HG03432 (cell line): Measurements from ENCODE around the gene FANCM.
"Not testable (repeated sequence)": the region's sequence is repeated elsewhere in the genome, so short reads cannot be mapped to it uniquely, and the experiment has no call there.

Experiments used
- ATAC-seq: cut with Tn5 transposase; IDR thresholded peaks from one replicate; pipeline ENCODE4 v1.9.1; 2021; ENCODE audit warnings: mild to moderate bottlenecking, moderate library complexity; ENCODE audit not compliant: unreplicated experiment

The FANCM gene

DNA sequence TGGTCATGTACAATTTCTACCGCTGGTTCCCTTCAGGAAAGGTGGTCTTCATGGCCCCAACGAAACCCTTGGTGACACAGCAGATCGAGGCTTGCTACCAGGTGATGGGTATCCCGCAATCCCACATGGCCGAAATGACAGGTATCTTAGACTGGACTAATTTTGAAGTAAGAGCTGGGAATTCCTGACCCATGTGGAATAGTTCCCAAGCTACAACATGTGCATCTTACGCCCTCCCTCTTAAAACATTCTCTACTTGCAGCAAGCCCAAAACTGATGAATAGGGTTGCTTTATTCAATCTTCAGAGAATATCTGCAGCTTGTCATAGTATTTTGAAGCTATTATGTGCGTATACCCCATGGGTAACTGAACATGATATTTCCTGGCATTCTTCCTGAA, 669 bp downstream of the FANCM start:
- ATAC-seq, result no peak

DNA sequence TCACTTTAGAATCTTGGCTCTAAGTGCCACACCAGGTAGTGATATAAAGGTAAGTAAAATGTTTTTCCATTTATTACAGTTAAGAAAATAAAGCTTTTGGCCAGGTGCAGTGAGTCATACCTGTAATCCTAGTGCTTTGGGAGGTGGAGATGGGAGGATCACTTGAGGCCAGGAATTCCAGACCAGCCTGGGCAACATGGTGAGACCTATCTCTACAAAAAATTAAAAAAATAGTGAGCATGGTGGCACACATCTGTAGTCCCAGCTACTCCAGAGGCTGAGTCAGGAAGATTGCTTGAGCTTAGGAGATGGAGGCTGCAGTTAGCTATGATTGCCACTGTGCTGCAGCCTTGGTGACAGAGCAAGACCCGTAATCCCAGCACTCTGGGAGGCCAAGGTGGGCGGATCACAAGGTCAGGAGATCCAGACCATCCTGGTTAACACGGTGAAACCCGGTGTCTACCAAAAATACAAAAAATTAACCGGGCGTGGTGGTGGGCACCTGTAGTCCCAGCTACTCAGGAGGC, 5.0 kb downstream of the FANCM start:
- no peak for ATAC-seq

DNA sequence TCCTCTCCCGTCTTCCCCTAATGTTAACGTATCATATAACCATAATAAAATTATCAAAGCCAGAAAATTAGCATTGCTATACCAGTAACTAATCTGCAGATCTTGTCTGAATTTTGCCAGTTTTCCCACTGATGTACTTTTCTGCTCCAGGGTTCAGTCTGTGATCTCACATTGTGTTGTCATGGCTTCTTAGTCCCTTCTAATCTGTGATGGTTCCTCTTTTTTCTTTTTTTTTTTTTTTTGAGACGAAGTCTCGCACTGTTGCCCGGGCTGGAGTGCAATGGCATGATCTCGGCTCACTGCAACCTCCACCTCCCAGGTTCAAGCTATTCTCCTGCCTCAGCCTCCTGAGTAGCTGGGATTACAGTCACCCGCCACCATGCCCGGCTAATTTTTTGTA, 6.4 kb downstream of the FANCM start:
- ATAC-seq, result not testable (repeated sequence)

DNA sequence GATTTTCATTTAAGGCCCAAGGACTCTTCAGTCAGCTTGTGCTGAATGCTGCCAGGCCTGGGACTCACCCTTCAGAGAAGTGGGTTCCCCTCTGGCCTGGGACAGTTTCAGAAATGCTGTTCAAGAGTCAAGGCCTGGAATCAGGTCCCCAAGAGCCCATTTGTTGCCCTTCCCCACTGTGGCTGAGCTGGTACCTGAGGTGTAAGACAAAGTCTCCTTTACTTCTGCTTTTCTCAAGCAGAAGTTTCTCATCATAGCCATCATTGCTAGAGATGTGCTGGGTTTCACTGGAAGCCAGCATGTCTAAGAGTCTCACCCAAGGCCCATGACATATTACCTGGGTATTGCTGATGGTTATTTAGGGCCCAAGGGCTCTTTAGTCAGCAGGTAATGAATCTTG, 8.9 kb downstream of the FANCM start:
- peak; percentile 57 for ATAC-seq

DNA sequence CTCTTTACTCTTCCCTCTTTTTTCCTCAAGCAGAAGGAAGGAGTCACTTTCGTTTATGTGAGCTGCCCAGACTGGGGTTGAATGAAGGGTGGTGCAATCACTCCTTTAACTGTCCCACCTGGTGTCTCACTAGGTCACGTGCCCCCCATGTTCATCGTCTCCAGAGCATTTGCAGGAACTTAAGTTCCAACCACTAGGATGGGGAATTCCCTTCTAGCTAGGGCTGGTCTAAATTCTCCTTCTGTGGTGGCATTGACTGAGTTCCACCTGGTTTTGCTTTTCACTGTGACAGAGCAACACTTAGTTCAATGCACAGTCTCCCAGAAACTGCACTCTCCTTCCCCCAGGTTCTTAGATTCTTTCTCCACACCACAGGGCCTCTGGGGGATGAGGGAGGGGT, 9.5 kb downstream of the FANCM start:
- peak; percentile 81 for ATAC-seq

DNA sequence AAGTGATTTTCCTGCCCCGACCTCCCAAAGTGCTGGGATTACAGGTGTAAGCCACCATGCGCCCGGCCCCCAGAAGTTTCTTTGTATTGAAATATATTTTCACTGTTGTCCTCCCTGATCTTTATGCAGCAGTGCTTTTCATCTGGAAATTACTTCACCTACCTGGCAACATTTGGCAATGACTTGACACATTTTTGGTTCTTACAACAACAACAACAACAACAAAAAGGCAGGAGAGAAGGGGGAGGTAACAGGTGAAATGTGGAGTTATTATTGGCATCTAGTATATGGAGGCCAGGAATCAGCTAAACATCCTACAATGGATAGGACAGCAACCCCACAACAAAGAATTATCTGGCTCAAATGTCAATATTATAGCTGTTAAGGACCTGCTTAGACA, 13.9 kb downstream of the FANCM start:
- ATAC-seq, result no peak

DNA sequence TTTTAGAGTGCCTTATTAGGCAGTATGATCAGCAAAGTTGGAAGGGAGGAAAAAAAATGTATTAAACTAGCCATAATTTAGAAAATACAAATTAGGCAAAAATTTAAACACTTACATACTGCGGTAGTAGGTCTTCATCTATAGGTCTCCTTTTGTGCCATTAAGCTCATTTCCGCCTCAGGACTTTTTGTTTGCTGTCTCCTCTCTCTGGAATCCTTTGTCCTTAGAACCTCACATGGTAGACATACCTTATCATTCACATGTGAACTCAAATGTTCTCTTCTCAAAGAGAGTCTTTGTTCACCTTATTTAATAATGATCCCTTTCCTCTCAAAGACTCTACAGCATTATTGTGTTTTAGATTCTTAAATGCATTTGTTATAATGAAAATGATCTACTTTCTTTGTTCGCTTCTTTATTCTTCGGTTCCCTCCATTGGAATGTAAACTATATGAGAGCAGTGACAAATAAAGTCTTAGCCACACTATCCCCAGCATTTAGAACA, 14.7 kb downstream of the FANCM start:
- no peak for ATAC-seq

DNA sequence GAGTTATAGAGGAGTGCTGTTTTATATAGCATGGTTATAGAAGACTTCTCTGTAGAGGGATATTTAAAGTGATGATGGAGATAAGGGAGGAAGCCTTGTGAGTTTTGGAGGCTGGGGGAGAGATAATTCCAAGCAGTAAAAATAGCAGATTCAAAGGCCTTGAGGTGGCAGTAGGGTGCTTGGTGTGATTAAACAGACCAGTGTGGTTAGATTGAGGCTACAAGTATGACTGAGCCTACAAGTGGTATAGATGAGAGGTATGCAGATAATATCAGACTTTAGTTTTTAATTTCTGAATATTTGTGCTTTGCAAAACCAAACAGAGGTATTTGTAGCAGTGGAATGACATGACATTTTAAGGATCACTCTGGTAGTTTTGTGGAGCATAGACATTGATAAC, 20.3 kb downstream of the FANCM start:
- ATAC-seq, result peak; percentile 69

DNA sequence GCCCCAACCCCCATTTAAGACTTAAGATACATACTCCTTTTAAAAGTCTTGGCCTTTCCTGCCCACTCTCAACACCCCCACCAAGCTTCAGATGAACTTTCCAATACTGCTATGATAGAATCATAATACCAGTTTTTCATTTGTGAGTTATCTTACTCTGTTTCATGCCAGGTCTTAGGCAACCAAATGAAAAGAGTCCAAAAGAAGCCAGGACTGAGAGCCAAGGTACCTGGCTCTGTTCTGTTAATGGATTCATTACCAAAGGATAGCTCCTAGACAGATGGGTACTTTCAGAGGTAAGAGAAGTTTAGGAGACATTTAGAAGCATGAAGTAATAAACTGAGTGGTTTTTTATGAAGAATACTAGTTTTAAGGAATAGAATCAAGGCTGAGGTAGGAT, 34.2 kb downstream of the FANCM start:
- no peak for ATAC-seq

DNA sequence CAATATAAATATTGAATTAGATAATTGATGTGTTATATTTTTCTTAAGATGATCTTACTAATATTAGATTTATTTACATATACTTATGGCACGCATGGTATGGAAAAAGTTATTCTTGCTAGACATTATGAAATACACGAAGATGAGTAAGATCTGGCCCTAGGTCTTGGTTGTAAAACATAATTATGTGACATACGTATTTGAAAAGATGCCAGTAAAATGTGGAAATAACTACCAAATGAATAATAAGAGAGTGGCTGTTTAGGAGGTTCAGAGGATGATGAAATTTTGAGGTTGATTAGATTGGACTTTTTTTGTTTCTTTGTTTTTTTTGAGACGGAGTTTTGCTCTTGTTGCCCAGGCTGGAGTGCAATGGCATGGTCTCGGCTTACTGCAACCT, 41.3 kb downstream of the FANCM start:
- ATAC-seq, result no peak

DNA sequence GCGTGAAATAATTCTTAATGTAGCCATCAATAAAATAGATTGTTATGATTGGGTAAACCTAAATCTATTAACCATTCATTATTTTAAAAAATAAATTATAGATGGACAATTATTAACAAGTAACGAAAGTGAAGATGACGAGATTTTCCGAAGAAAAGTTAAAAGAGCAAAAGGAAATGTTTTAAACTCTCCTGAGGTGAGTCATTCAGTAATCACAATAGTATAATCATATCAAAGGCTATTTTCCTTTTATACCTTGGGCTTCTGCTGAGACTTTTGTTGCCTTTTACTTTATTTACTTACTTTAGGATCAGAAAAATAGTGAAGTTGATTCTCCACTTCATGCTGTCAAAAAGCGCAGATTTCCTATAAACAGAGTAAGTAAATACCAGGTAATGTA, 45.6 kb downstream of the FANCM start:
- no peak for ATAC-seq

DNA sequence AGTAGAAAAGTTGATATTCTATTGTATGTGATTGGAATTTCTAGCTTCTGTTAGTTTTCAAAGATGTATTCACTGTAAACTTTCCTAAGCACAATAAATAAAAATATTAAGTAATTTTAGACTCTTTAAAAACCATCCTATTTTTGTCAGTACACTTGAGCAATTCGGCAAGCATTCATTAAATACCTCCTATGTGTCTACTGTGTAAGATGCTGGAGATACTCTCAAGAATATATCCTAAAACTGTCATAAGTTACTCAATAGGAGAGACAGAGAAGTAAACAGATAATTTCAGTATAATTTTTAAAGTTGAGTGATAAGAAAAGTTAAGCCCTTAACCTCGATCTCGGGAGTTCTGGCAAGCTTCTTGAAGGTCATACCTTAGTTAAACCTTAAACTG, 46.1 kb downstream of the FANCM start:
- no peak for ATAC-seq

DNA sequence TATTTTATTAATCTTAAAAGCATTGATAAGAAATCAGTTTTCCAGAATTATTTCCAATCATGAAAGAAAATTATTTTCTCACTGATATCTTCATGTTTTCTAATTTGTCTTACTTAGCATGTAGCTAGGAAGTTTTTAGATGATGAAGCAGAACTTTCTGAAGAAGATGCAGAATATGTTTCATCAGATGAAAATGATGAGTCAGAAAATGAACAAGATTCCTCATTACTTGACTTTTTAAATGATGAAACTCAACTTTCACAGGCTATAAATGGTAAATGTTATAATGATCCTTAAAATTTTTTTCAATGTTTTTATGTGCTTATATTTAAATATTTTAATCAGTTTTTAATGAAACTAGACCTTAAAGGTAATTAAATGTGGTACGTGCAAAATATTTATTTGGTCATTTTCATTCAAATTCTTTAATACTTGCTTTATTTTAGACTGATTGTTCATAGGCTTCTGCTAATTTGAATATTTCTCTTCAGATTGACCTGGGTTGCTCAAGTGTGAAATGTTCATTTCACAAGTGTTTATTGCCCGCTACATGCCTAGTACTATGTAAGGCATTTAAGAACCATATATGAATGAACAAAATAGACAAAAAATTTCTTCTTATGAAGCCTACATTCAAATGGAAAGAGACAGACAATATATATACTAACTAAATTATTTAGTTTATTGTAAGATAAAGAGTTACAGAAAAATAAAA, 49.5 kb downstream of the FANCM start:
- ATAC-seq, result no peak

DNA sequence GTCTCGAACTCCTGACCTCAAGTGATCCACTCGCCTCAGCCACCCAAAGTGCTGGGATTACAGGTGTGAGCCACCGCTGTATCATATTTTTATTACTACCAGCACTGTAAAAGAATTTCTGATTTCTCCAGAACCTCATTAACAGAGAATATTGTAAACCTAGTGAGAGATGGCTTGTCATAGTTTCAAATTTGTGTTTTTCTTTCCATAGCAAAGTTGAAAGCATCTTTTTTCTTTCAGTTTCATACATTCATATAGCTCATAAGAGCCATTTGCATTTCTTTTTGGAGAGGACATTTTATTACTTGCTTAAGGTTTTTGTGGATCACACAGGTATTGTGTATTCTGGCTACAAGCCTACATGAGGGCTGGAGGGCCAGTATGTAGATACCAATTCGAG, 59.2 kb downstream of the FANCM start:
- ATAC-seq, result peak; percentile 43

DNA sequence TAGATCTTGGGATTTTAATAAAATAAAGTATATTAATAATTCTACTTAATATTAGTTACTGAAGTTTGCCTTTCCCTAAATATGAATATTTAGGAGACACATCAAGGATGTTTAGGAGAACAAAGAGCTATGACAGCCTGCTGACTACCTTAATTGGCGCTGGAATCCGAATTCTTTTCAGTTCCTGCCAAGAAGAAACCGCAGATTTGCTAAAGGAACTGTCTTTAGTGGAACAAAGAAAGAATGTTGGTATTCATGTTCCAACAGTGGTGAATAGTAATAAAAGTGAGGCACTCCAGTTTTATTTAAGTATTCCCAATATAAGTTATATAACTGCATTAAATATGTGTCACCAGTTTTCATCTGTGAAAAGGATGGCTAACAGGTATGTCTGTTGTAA, 62.8 kb downstream of the FANCM start:
- ATAC-seq, result no peak

DNA sequence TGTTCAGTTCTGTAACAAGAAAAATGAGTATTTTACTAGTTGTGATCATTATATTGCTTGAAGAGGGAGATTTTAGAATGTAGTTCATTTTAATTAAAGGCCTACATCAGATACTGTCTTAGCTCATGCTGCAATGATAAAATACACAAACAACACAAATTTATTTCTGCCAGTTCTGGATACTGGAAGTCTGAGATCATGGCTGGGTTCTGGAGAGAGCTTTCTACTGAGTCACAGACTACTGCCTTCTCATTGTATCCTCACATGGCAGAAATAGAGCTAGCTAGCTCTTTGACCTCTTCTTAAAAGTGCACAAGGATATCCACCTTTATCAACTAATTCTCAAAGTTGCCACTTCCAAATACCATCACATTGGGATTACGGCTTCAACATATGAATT, 63.5 kb downstream of the FANCM start:
- ATAC-seq, result no peak

DNA sequence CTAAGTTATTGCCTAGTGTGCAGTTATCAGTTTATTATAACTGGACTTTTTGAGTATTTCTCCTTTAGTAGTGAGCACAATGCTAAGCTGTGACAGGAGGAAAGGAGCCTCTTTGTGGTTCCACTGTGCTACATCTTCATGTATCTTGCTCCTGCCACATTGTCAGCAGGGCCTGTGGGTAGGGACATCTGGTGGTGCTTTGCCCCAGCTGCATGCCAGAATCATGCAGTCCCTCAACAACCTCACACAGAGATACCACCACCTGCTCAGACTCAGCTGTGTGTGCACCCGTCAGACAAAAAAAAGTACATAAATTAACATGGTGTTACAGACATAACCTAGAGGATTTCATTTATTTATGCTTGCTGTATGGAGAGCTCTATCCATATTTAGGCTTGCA, 66.2 kb downstream of the FANCM start:
- ATAC-seq, result peak; percentile 76

DNA sequence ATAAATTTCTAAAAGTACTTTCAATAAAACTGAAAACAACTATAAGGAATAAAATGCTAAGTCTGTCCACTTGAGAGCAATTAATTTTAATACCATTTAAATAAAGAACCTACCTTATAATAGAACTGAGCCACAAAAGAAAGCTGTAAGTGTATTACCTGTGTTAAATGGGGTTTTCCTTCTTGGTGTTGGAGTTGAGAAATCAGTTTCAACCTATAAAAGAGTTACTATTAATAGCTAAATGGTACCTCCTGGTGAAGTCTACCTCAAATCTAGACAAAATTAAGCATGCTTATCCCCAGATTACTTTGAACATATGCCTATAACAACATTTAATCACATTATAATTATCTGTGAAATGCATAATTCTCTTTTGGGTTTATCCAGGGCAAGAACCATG, 68.5 kb downstream of the FANCM start:
- ATAC-seq, result no peak

DNA sequence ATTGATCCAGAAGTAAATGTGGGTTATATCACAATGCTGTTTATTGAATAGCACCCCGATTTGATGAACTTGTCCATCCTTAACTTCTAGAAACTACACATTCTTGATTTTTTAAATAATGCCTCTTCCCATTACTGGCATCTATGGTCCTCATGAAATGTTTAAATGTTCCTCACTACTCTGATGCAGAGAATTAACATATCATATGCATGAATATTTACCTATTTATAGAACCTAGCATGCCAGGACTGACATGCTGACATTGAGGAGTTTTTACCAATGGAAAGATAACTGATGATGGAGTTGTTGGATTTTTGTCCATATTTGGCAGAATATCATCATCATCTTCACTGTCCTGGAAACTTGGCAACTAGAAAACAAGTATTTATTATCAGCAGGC, 74.4 kb downstream of the FANCM start:
- ATAC-seq, result no peak

DNA sequence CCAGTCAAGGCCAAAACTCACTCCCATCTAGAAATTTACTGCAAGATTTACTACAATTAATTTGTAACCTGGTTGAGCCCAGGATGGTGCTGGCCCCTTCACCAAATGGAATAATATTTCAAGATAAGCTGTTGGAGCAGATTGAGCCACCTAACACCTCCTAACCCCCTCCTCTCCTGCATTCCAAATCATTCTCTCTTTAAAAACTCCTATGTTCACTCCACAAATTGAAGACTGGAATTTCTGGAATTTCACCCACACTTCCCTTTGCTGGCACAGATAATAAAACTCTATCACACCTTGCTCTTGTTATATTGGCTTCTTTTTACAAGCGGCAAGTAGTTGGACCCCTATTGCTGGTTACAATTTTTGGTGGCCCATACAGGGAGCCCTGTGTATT, 75.6 kb downstream of the FANCM start:
- no peak for ATAC-seq

DNA sequence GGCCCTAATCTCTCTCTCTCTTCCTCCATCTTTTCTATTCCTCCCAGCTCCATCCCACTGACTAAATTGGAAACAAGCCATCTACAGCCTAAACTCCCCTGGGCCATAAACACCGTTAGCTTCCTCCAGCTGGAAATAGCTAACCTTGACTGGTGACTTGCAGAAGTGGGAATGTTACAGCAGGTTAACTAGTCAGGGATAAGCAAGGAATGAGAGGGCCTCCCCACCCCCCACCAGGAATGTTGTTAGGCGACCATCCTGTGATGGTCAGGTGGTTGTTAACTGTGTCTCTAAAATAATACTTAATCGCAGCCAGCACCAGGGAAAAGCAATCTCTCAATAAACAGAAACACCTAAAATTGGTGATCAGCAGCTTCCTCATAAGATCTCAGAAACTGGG, 76.5 kb downstream of the FANCM start:
- no peak for ATAC-seq

DNA sequence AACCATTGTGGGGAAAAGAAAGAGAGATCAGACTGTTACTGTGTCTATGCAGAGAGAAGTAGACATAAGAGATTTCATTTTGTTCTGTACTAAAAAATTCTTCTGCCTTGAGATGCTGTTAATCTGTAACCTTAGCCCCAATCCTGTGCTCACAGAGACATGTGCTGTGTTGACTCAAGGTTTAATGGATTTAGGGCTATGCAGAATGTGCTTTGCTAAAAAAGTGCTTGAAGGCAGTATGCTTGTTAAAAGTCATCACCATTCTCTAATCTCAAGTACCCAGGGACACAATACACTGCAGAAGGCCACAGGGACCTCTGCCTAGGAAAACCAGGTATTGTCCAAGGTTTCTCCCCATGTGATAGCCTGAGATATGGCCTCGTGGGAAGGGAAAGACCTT, 78.0 kb downstream of the FANCM start:
- not testable (repeated sequence) for ATAC-seq

DNA sequence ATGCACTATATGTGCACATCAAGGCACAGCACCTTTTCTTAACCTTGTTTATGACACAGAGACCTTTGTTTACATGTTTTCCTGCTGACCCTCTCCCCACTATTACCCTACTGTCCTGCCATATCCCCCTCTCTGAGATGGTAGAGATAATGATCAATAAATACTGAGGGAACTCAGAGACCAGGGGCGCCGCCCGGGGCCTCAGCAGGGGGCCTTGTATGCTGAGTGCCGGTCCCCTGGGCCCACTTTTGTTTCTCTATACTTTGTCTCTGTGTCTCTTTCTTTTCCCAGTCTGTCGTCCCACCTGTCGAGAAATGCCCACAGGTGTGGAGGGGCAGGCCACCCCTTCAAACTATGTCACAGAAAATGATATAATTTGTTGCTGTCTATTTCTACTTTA, 78.6 kb downstream of the FANCM start:
- not testable (repeated sequence) for ATAC-seq
